ENCODE results near the gene DMWD.

- TF ChIP-seq CTCF (IDR thresholded peaks at IDR 0.05): no peak
- no peak for TF ChIP-seq EZH2 (IDR thresholded peaks at IDR 0.05; ENCODE audit: borderline replicate concordance, insufficient read depth, low read depth, low read length, poor library complexity, severe bottlenecking)
Observed at GRCh38 chr19:45825917-45826893, 33.6 kb upstream of the DMWD start.
